Stimulated activated naive CD4-positive, alpha-beta T cell (primary cell): ENCODE data around the gene APBB2.
"Not testable (repeated sequence)": the region's sequence is repeated elsewhere in the genome, so short reads cannot be mapped to it uniquely, and the experiment has no call there.

Source experiments
- DNase-seq, 6 experiments: peaks; one replicate each; lab custom pipeline; 2025; lab: John Stamatoyannopoulos, UW

The APBB2 gene

DNA sequence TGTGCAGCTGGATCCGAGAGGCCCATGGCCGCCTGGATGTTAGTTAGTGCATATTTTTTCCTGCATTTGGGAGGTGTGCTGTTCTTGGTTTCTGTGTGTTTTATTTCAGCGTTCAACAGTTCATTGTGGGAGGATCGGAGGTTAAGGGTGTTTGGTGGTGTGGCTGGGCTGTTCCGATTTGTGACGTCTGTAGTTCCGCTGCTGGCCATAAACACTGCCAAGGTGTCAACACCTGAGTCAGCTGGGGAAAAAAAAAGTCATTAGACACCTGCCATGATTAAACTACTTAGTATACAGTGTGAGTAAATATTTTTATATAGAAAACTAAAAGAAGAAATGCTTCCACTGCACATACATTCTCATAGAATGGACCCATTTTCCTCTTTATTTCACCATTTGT, 200.2 kb downstream of the APBB2 start:
- no peak for DNase-seq

DNA sequence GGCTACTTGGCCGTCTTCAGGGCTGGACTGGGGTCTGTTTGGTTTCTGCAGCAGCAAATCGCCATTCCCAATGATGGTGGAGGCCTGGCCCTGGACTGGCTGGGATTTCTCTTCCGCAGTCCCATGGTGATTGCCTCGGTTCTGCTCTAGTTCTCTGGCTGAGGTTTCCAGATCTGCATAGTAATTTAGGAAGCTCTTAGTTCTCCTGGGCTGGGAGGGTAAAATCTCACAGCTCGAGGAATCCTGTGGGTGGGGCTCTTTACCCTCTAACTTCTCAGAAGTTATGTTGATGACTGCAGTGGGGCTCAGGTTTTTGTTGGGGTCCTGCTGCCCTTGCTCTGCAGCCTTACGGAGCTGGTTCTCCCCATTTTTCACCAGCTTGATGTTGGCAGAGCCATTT, 200.6 kb downstream of the APBB2 start:
- no peak for DNase-seq

DNA sequence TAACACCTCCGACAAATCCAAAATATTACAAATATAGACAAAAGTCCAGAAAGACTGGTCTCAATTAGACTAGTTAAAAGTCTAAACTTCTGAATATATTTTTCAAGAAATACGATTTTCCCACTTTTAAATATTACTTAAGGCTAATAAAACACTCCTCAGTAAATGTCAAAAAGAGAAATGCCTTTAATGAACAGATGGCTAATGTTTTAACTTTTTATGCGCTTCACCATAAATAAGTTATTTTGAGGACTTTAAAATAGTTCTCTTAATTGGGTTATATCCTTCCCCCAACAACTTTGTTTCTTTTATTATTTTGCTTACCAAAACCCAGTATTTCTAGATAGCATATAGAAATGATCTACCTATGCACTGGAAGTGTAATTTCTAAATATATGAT, 201.4 kb downstream of the APBB2 start:
- no peak for DNase-seq

DNA sequence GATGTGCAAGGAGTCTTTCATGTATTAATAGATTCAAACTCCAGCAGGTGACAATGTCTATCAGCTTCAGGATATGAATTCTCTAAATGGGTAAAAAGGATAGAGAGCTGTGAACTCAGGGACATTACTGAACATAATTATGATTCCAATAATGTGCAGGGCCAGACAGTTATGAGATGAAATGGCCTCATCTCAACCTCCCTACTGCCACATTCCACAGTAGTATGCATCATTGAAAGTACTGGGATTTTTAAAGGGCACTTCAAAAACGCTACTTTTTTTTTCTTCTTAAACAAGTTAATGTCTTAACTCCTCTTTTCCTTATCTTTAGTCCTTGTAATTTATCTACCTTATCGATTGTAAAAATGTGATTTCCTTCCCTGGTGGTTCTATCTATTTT, 202.0 kb downstream of the APBB2 start:
- no peak for DNase-seq

DNA sequence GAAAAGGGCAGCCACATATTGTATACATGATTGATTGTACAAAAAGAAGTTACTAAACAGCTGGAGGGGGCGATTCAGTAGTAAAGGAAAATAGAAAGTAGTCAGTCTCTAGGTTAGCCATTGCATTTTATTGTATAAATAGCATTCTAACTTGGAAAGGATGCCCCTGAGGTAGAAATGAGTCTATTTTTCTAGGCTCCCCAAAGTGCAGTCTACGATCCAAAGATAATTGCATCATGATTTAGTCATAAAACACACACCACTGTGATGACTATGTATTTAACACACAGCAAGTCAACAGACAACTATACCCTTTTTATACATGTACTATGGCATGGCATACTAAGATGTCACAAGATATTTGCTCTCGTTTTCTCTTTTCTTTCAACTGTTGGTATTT, 204.9 kb downstream of the APBB2 start:
- DNase-seq = no peak

DNA sequence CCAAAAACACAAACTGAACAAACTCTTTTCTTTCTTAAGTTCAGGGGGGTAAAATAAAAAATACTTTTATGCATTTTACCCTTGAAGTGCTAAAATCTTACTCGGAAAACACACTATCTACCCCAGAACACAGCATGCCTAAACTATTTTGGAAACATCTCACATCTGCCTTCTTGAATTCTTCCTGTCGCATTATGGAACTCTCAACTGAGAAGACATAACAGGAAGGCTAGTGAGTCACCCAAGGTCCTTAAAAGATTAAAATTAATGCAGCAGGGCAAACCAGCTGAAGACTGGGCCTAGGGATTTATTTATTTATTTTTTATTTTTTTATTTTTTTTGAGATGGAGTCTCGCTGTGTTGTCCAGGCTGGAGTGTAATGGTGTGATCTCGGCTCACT, 208.2 kb downstream of the APBB2 start:
- DNase-seq = no peak

DNA sequence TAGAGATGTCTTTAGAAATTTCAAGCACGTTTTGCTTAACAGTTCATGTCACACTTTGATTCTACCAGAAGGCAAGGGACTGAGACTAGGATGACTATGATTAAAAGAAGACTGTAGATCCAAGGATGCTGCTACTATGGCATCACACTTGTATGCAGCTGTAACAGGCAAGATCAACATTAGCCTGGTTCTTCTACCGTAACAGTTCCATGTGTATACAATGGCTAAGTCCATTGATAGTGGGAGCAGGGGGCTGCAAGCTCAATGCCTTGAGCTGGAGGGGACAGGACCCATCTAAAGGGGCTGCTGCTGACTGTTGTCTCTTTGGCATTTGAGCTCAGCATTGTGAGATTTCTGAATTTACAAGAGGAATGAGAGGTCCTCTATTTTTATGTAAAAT, 212.0 kb downstream of the APBB2 start:
- no peak for DNase-seq

DNA sequence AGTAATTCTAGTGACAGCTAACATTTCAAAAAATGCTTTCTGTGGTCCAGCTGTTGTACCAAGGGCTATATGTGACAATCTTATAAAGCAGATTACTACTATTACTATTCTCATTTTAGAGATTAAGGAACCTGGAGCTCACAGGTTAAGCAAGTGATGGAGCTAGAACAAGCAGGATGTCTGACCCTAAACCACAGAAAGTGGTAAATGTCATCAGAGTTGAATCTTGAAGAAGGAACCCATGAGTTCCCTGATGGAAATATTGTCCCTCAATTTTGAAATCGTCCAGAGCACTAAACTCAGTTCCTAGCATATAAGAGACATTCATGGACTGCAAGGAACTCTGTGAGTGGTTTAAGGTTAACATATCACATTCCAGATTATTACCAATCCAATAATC, 214.0 kb downstream of the APBB2 start:
- no peak for DNase-seq

DNA sequence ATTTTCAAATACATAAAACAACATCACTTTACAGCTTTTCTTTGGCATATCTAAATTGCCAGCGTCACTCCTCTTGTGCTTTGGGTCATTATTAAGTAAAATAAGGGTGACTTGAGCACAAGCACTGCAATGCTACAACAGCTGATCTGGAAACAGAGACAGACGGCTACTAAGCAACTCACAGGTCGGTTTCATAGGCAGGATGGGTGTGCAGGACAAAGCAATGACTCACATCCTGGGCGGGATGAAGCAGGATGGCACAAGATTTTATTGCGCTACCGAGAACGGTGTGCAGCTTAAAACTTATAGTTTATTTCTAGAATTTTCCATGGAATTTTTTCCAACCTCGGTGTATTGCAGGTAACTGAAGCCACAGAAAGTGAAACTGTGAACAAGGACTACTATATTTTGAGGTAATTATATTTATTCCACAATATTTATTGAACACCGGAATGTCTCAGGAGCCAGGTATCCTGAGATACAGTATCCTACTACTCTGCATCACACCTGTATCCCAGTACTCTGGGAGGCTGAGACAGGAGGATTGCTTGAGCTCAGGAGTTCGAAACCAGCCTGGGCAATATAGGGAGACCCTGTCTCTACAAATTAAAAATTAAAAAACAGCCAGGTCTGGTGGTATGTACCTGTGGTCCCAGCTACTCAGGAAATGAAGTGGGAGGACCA, 215.5 kb downstream of the APBB2 start:
- DNase-seq = no peak

DNA sequence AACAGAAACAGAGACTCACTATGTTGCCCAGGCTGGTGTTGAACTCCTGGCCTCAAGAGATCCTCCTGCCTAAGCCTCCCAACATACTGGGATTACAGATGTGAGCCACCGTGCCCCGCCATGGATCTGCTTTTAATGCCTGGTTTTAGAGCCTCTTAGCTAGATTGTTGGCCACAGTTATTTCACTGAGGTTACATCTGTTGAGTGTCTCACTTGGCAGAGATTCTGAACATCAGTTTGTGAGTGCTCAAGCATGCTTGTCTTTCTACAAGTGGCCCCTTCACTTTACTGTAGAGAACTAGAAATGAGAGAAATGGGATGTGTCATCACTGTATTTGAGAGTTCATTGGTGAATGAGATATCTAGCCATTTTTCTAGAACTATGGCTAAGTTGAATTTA, 218.5 kb downstream of the APBB2 start:
- no peak for DNase-seq

DNA sequence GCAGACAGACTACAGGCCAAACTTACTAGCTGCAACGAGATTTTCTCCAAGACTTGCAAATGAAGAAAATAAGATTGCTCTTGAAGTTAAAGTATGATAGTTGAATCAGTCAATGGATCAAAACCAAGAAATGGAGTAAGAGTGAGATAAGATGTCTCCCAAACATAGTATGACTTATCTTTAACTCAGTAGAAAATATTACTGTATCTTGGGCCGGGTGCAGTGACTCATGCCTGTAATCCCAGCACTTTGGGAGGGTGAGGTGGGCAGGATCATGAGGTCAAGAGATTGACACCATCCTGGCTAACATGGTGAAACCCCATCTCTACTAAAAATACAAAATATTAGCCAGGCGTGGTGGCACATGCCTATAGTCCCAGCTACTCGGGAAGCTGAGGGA, 220.0 kb downstream of the APBB2 start:
- DNase-seq = not testable (repeated sequence)

DNA sequence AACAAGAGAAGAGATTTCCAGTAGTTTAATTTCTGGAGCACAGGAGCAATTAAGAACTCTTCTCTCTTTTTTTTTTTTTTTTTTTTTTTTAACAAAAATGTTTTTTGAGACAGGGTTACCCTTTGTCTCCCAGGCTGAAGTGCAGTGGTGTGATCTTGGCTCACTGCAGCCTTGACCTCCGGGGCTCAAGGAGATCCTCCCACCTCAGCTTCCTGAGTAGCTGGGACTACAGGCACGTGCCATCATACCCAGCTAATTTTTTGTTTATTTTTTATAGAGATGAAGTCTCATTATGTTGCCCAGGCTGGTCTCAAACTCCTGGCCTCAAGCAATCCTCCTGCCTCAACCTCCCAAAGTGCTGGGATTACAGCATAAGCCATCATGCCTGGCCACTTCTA, 221.0 kb downstream of the APBB2 start:
- not testable (repeated sequence) for DNase-seq

DNA sequence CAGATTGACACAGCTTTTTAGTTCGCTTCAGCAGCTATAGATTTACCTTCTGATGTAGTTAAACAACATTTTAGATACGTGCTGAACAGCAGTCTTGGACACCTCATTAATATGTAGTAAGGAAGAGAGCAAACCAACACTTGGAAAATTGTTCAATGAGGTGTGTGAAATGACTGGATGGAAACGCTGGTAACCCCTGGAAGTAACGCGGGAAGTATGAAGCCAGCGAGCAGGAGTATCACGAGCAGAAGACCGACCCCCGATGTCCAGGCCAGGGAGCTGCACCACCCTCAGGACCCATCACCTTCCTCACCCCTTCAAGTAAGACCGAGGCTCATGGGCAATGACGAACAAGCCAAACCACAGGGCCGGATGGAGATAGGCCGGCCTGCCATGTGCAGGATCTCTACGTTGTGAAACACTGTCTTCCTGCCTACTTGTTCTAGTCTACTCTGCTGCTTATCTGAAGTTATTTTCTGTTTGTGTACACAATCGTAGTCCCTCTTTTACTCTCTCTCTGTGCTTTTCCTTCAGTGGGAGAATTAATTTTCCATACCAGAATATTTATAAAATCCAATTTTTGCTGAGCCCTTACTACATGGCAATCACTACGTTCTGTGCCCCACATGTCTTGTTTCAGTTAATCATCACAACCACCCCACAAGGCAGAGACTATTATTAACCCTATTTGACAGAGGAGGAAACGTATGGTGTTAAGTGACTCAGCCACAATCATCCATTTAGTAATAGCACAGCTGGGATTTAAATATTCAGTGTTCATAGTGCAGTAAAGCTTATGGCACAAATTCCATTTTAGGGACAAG, 221.7 kb downstream of the APBB2 start:
- no peak for DNase-seq

DNA sequence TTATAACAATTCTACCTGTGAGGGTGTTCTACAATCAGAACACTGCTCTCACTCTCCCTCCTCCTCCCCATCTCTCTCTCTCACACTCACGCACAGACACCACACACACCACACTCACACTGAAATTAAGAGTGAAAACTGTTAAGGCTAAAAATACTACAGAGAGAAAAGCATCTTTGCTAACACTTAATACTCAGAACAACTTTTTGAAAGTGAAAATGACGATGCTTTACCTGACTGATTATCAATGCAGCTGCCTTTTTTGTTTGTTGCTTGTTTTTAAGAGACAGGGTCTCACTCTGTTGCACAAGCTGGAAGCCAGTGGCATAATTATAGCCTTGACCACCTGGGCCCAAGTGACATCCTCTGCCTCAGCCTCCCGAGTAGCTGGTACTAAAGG, 222.4 kb downstream of the APBB2 start:
- DNase-seq = no peak

DNA sequence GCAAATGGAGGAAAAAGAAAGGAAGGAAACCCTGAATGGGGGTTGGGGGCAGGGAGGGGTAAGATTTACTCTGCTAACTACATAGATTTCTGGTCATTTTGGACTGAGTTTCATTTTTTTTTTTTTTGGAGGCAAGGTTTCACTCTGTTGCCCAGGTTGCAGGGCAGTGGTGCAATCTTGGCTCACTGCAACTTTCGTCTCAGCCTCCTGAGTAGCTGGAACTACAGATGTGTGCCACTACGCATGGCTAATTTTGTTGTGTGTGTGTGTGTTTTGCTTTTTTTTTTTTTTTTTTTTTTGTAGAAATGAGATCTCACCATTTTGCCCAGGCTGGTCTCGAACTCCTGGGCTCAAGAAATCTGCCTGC, 223.5 kb downstream of the APBB2 start:
- DNase-seq = no peak

DNA sequence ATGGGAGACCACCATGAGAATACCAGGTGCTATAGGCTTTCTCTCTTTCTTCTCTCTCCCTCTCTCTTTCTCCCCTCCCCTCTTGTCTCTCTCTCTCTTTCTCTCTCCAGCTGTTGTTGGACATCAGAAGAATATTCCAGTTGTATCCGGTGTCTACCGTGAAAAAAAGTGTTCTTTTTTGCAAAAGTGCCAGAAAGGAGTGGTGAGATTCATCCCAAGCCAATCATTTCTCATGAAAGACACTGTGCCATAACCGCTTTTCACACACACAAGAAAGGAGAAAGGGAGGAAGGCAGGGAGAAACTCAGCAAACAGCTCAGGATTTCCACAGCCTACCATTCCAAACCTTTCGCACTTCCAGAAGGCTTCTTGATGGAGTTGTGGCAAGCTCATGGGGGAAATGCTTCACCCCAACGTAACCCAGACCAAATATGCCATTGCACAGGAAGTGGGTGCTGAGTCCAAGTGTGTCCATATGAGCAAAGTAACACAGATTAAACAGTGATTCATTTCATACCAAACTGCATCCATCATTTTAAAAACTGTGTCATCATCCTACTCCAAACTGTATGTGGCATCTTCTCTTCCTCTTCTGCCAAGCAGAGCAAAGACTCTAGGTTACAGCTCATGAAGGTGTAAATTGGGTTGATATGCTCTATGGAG, 224.0 kb downstream of the APBB2 start:
- no peak for DNase-seq

DNA sequence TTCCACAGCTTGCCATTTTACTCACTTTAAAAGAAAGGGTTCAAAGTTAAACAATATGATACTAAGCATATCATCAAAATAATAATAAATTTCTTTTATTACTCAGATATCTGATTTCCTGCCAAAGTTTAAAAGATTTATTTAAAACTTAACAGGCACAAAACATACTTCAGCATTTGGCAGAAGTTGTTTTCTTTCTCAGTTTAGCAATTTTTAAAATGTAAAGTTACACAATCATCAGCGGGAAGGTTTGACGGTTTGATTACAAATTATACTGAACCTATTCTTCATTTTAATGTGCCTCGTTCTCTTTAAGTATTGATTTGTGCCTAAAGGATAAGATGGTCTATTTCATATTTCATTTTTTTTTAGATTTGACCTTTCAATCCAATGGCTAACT, 227.2 kb downstream of the APBB2 start:
- no peak for DNase-seq

DNA sequence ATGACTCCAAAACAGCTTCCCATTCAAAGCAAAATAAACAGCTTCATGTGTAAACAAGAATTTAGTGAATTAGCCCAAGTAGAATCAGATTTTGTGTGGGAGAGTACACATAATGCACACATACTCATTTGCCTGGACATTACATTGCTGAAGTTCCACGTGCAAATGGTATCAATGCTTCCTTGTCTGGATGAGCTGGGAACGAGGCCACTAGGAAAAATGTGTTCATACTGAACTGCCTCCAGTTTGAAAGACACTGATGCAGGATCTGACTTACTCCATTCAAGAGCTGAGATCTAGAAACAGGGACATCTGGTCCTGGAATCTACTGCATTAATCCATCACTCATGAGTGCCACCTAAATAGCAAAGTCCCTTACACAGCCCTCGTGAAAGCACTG, 228.0 kb downstream of the APBB2 start:
- no peak for DNase-seq

DNA sequence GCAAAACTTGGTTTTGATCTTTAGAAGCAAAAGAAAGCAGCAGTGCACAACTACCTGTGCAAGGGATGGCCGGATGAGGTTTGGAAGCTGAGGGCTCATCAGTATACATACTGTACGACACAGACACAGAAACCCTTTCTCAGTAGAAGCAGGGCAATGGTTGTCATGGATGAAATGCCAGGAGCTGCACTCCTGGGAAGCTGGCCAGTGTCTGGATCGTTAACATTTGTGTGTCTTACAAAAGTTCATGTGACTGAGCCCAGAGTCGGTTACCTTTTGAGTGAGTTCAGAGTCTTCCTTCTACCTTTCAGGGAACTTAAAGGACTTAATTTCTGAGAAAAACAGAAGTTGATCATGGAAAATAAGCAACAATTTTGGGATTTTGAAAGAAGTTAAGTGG, 230.3 kb downstream of the APBB2 start:
- no peak for DNase-seq

DNA sequence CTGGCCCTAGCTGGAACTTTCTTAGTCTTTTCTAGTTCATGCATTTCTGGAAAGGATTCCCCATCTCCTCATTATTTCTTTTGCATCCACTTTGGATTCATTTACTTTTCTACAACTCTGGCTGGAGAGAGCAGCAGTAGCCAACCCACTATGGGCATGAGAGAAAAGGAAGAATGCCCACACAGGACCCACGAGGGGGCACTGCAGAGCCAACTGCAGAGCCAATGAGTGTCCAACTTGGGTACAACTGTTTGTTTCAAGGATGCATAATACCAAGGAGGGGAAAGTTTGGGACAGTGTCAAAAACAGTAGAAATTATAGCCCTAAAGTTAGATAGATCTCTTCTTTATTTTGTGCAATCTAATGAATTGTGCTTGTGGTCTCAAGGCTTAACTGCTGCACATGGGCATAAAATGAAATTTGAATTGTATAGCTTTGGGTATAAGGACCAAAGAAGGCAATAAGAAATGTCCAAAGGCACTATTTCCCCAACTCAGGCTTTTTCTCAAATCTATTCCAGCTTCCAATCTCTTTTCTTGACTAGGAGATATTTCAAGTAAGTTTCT, 233.9 kb downstream of the APBB2 start:
- no peak for DNase-seq

DNA sequence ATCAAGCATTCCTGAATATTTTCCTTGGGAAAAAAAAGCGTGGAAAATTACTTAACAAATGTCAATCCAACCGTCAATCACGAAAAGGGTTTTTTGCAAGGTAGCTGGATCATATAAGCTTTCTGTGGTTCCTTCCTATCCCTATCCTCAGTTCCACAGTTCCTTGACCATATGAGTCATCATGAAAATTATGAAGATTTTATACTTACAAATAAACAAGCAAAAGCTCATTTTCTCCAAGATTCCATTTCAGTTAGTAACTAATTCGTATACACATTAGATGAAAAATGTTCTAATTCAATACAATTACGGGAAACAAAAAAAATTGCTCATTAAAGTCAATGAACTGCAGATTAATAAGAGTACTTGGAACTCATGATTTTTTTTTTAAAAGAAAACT, 235.8 kb downstream of the APBB2 start:
- no peak for DNase-seq

DNA sequence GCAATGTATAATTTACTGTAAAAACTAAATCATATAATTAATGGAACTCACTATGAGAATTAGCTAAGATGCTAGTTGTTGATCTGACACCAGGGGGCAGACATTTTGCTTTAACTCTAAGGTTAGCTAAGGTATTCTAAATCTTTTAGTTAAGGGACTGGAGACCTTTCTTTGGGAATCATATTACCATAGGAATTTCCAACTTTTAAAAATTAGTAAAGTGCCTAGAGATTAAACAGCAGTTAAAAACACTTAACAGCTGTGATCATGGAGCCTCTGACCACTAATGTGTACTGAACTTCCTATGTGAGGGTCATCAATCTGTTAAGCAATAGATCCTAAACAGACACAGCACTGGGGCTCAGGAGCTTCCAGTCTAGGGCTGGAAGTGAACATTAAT, 238.0 kb downstream of the APBB2 start:
- DNase-seq = no peak

DNA sequence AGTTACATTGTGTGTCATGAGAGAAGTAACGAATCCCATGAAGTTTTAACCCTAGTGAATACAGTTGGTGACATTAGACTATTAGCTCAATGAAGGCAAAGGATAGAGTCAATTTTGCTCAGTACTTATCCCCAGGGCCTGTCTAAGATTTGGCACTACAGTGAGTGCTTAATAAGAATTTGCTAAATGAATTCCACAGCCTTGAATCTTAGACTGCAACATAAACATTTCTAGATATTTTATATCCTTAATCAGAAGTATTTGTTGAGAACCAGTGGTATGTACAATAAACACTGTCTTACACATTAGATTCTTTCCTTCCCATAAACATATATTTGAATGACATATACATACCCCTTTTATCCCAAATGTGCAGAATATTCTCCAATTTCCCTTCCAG, 241.6 kb downstream of the APBB2 start:
- DNase-seq = no peak
